GF-D8 (cell line): ENCODE results near the gene GRID1.
"Not testable (repeated sequence)": the region's sequence is repeated elsewhere in the genome, so short reads cannot be mapped to it uniquely, and the experiment has no call there.

Experiments used
- DNase-seq: peaks from one replicate; lab custom pipeline; 2025; lab: John Stamatoyannopoulos, UW

Gene GRID1

DNA sequence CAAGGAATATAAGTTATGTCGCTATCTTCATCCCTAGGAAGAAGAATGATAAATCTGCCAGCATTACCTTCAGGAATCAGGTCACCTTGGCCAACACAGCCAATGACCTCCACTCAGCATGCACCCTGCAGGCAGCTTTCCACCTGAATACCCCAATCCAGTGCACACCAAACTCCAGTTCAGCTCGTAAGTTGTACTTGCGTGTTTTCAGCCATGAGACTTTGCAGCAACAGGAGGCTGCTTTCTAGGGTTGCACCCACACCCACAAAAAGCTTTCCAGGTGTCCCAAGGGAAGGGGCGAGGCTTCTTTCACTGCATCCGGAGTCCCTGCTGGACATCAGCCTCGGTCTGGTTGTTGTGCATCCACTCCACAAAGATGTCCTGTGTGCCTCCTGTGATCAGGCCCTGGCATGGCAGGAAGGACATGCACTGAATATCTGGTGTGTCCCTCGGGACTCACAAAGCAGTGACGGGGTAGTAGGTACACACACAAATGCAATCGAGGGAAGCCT, 282.9 kb downstream of the GRID1 start:
- DNase-seq, result no peak

DNA sequence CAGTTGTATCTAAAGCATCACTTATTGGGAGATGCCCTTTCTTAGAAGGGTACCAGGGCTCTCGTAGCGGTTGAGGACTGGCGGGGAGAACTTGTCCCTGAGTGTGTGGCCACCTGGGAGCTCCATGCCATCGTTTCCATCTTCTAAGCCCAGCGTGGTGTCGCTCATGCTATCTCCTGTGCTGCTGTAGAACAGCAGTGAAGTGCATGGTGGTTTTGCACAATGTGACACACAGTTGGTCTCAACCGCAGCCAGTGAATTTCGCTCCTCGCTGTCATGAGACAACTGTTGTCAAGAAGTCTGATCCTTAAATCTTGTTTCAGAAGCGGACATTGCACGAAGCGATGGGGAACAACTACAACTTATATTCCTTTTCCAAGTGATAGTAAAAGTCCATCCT, 283.4 kb downstream of the GRID1 start:
- DNase-seq, result no peak

DNA sequence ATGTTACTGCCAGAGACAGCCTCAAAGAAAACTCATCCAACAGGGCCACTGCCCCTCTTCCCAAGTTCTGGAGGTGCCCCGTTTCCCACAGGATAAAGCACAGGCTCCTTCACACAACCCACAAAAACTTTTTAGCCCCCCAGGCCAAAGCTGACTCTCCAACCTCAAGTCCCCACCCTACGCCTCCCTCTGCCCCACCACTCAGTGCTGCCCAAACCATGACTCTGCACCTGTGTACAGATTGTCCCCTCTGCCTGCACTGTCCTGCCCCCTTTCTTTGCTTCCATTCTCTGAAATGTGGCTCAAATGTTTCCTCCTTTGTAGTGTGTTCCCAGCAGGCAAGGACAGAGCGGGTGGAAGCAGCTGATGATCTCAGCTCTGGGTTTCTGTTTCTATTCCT, 284.0 kb downstream of the GRID1 start:
- DNase-seq, result no peak

DNA sequence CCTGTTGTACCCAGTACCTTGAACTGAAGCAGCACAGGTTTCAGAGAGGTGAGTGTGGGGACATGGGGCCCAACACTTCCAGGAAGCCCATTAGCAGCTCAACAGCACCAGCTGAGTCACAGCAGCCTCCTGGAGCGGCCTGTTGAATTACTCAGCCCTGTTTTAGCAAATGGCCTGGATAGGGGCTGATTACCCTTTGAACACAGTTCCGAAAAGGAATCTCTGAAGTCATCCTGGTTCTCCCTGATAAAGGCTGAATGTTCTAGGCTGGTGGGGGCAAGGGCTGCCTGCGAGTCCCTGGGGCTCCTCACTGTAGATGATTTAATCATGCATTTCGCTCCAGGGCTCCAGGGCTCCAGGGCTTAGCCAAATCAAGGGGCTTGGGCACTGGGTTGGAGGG, 287.5 kb downstream of the GRID1 start:
- no peak for DNase-seq

DNA sequence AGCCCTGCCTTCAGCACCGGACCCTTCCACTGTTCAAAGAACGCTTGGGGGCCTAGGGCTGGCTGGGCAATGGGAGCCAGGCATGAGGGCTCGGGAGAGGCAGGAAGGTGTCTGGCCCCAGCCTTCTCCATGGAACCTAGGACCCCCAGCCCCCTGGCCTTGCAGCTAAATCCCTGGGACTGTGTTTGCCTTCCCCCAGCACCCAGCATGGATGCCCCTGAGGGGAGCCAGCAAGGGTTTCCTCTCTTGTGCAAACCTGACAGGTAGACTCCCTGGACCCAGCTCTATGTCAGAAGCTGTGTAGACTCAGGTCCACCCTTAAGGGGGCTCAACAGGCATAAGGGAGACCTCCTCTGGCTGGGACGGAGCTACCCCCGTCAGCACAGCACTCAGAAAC, 288.0 kb downstream of the GRID1 start:
- DNase-seq, result no peak

DNA sequence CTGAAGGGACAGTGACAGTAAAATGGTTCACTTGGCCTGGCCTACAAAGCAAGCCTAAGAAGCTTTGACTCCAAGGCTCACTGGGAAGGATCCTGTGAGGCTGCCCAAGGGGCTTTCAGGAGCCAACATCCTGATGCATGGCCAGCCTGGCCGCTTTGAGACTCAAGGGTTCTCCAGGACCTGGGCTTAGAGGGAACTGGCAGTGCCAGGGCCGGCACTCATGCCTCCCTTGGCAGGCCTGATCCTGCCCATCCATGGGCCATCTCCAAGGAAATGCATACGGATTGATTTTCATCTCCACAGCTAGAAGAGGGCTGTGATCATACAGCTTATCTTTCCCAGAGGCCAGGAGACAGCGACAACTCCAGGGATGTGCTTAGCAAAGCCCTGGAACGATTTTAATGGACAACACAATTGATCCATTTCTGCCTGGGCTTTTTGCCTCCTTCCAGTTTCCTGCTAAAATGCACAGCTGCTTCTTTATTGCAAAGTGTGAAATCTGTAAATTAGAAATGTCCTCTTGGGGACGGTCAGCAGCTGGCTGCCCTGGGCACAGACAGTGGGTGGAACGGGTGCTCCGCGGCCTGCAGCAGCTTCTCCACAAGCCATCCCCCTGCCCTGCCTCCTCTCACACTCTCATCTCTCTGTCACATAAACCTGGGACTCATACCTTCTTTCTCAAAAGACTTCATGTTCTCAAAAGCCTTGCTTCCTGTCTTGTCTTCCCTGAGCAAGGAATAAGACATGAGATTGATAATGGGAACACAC, 288.5 kb downstream of the GRID1 start:
- DNase-seq, result no peak

DNA sequence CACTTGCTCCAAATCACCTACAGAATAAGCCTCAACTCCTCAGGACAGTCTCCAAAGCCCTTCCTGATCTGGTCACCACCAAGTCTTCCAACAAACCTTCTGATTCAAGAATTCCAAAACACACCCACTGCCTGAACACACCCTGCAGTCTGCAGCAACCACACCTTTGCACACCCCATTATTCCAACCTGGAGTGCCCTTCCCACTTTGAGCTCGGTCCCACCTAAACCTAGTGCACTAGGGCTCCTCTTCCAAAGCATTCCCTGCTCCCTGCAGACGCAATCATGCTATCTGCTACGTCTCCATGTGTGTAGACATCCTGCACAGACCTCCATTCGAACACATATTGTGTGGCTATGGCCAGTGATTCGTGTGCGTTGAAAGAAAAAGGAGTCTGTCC, 289.3 kb downstream of the GRID1 start:
- no peak for DNase-seq

DNA sequence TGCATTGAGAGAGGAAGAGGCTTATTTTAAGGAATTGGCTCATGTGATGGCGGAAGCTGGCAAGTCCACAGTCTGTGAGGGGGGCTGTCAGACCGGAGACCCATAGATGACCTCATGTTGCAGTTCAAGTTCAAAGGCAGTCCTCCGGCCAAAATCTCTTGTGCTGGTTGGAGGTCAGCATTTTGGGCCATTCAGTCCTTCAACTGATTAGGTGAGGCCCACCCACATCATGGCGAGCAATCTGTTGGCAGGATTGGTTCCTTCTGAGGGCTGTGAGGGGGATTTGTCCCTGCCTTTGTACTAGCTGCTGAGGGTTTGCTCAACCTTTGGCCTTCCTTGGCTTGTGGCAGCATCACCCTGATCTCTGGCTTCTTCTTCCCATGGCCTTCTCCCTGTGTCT, 290.1 kb downstream of the GRID1 start:
- DNase-seq, result not testable (repeated sequence)

DNA sequence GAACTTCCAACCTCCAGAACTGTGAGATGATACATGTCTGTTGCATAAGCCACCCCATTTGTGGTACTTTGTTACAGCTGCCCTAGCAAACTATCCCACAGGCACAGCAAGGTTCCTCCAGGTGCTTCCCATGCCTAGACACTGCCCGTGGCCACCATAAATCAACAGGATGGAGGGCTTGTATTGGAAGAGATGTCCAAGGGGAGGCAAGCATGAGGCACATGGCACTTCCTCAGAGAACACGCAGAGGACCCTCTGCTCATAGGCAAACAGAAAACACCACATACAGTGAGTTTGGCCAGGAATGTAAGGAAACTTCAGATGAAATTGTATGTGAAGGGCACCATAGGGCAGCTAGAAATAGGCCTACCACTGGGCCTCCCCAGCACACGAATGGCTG, 291.1 kb downstream of the GRID1 start:
- DNase-seq, result no peak

DNA sequence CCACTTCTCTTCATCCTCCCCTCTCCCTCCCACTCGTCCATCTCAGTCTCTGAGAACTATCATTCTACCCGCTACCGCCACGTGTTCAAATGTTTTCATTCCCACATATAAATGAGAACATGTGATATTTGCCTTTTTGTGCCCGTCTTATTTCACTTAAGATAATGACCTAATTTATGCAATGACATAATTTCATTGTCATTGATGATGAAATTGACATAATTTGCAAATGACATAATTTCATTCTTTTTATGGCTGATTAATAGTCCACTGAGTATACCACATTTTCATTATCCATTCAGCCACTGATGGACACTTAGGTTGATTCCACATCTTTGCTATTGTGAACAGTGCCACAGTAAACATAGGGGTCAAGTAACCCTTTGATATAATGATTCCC, 292.3 kb downstream of the GRID1 start:
- DNase-seq, result no peak

DNA sequence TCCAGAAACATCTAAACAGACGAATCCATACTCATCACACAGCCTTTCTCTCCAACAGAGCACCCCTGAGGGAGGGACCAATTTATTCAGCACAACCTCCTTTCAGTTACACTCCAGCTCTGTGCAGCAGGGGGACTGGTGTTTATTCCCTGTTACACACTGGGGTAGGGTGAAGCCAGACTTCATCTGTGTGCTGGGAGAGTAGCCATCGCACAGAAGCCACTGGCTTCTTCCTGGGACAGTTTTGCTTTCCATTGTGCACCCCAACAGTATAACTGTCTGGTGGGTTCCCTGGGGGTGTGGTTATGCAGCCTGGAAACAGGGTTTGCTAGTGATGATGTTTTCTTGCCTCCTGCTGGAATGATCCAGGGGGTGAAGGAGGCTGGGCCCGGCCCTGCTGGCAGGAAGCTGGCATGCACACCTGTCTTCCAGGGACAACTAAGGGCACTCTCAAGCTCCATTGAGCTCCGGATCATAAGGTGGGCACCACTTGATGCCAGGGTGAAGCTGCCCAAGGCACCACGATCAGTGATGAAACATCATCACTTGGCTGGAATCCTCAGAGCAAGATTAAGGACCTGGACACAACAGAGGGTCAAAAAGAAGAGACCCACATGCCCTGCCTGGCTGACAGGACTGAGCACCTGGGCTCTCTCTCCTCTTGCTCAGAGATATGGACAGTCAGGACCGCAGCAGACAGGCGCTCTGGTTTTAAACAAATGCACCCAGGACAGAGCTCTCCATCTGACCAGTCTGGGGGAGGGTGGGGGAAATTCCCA, 293.2 kb downstream of the GRID1 start:
- no peak for DNase-seq

DNA sequence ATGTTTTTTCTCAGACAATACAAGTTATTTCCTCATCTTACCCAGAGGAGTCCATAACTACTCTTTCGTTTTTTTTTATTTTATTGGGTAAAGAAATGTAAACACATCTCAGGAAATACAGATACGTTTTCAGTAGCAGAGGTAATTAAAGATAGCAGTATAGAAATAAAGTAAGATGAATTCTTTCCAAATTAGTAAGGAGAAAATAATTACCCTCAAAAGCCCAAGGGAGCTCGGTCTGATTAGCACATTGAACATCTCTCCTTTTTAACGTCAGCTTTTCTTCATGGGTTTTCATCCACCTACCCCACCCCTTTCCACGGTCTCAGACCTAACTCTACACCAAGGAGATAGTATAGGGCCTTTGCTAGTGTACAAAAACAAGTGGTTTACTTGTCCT, 294.2 kb downstream of the GRID1 start:
- DNase-seq, result no peak

DNA sequence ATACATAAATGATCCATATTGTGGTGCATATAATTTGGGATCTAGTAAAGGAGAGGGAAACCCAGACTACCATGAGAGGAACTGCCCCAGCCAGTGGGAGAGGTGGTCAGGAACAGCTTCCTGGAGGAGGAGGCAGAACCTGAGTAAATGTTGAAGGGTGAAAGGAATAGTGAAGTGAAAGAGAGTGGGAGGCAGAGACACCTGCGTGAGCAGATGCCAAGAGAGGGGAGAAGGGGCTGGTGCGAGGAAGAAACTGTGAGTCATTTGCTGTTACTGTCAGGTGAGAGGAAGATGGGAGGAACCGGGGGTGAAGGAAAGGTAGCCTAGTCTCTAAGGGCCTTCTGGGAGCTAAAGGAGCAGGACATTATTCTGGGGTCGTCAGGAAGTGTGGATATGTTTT, 294.8 kb downstream of the GRID1 start:
- no peak for DNase-seq

DNA sequence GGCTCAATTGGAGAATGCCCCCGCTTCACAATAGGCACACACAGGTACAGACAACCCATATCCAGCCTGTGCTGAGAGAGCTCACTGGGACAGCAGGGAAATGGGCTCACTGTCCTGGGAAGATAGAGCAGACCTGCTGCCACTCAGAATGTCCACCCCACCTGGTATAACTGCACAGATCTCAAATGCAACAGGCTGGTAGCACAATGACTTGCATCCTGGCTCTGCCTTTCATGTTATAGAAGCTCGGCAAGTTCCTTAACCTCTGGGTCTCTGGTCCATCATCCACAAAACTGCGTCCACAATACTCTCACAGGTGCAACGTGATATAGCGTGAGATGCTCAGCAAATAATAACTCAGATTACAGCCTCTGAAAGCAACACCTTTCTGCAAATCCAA, 295.4 kb downstream of the GRID1 start:
- DNase-seq, result no peak

DNA sequence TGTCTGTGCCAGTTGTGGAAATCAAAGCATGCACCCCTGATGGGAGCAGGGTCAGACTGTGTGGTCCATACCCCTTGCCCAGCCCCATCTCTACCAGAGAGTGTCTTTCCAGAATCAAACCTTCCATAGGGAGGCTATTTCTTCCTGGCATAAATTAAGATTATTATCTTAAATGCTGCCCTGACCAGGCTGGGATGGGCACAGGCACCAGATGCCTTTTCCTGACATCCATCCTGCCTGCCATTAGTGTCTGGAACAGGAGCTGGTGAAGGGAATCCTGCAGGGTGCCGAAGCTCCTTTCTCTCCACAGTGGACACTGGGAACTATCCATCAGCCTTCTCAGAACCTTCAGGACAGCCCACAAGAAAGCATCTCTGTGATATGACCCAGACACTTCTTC, 296.3 kb downstream of the GRID1 start:
- no peak for DNase-seq

DNA sequence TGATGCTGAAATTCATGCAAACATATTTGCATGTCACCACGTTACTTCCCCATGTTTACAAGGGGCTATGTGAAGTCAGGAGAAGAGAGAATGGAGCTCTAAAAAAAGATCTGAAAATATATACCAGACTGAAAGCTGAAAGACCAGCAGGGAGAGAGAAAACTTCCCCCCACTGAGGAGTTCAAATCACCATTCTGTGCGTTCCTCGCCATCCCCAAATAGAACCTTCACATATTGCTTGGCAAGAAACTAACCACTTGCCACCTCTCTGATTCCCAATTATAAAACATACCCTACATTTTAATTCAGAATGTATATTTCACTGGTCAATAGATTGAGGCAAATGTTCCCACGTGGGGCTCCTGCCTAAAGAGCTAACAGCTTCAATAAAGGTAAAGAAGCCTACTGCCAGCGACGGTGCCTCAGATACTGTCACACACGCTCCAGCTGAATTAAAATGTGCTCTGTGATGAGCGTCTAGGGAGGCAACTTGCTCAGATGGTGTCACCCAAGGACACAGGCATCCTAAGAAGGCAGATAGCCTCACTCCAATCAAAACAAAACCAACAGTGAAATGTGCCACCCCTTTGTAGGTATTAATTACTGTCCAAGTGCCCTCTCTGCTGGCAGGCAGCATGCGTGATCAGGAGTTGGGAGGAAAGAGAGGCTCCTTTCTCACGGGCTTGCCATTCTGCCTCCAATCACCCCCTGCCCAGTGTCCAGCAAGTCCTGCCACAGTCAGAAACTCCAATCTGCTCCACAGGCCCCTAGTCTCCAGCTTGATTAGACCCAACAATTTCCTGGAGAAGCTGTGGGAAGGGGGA, 298.2 kb downstream of the GRID1 start:
- no peak for DNase-seq

DNA sequence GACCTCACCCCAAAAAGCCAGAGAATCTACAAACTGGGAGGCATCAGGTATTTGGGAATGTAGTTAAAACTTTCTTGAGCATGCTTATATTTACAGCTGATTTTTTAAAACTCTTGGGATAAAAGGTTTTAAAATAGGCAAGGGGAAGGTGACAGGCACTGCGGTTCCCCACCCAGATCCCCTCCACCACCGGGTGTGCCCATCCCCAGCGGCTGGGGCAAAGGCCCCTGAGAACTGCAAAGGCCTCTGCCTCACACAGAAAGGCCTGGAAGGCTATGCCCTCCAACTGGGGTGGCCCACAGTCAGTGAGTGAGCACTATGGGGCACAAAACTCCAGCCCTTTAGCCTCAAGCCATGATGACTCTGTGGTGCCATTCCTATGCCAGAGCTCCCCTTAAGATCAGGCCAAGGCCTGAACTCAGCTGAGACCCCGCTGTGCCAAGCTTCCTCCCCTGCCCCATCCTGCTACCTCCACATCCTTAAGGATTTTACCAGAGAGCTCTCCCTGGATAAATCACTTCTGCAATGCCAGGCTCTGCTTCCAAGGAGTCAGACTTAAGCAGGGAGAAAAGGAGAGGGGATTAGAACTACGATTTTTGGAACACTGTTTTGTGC, 299.1 kb downstream of the GRID1 start:
- DNase-seq, result no peak

DNA sequence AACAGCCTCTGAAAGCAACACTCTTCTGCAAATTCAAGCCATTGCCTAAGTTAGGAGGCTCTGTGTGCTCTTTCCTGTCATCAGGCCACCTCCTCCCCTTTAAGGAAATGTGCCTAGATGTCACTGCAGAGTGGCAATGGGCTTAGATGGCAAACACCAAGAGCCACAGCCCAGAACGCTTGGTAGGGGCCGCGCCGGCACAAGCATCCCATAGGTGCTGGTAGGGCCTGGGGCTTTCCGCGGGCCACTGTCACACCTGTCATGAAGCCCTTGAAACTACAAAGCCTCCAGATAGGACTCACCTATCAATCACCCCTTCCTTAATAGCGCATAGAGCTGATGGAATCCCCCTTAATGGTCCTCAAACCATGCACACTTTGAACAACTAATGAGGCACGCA, 299.9 kb downstream of the GRID1 start:
- no peak for DNase-seq

DNA sequence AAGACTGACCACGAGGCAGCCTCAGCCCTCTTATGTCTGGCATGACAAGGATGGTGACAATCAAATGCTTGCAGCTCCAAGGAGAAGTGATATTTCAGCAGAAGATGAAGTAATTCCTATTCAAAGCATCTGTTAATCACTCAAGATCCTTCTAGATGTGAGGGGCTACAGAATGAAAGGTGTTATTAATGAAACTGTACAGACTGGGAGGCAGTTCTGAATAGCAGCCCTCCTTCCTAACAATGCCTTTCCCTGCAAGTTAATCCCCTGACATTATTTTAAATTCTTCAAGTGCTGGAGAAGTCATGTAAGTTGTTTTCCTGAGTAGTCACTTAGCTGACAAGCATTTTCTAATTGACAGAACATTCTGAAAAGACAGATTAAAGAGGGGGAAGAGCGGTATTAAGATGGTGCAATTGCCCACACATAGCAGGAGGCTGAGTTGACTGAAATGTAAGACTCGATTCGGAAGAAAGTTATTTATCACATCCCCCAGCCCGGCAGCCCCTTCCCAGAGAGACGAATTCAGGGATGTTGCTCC, 300.8 kb downstream of the GRID1 start:
- DNase-seq, result no peak

DNA sequence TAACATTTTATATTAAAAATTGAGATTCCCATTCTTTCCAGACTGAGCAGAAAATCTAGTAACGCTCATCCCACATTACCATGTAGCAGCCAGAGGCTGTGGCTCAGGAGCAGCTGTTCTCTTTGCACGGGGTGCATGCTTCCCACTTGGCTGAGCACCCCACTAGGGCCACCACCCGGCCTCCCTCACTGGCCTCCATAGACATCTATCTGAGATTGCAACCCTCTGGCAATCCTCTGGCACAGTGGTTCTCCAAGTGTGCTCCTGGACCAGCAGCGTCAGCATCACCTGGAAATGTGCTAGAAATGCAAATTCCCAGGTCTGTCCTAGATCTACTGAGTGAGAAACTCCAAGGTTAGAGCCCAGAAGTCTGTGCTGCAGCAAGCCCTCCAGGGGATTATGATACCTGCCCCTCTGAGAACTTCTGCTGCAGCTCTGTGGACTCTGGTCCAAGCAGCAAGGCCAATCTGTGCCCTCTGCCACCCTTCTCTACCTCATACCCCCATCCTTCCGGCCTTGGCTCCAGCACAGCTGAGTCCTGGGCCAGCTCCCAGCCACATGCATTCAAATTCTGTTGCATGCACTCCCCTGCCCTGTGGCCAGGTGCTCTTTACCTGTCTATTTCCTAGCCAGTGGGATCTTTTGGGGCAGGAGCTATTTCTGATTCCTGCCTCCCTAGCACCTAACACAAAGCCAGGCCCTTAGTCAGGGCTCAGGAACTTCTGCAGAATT, 301.5 kb downstream of the GRID1 start:
- no peak for DNase-seq

DNA sequence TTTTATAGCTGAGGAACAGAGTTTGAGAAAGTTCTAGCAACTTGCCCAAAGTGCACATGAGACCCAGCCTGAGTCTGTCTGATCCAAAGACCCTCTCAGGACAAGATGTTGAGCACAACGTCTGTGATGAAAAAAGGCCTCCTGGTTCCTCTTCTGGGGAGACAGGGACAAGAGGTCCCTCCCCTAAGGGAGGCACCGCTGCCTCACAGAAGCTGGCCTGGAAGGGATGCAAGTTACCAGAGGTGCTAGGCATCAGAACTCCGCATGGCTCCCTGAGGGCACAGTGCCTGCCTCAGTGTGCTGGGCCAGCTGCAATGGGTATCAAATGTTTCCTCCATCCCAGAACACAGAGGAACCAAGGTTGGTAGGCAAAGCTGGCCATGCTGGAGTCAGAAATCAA, 302.4 kb downstream of the GRID1 start:
- DNase-seq, result no peak
